ENCODE data around the gene ACSL6.

ACSL6 gene, protein sequence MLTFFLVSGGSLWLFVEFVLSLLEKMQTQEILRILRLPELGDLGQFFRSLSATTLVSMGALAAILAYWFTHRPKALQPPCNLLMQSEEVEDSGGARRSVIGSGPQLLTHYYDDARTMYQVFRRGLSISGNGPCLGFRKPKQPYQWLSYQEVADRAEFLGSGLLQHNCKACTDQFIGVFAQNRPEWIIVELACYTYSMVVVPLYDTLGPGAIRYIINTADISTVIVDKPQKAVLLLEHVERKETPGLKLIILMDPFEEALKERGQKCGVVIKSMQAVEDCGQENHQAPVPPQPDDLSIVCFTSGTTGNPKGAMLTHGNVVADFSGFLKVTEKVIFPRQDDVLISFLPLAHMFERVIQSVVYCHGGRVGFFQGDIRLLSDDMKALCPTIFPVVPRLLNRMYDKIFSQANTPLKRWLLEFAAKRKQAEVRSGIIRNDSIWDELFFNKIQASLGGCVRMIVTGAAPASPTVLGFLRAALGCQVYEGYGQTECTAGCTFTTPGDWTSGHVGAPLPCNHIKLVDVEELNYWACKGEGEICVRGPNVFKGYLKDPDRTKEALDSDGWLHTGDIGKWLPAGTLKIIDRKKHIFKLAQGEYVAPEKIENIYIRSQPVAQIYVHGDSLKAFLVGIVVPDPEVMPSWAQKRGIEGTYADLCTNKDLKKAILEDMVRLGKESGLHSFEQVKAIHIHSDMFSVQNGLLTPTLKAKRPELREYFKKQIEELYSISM

DNA sequence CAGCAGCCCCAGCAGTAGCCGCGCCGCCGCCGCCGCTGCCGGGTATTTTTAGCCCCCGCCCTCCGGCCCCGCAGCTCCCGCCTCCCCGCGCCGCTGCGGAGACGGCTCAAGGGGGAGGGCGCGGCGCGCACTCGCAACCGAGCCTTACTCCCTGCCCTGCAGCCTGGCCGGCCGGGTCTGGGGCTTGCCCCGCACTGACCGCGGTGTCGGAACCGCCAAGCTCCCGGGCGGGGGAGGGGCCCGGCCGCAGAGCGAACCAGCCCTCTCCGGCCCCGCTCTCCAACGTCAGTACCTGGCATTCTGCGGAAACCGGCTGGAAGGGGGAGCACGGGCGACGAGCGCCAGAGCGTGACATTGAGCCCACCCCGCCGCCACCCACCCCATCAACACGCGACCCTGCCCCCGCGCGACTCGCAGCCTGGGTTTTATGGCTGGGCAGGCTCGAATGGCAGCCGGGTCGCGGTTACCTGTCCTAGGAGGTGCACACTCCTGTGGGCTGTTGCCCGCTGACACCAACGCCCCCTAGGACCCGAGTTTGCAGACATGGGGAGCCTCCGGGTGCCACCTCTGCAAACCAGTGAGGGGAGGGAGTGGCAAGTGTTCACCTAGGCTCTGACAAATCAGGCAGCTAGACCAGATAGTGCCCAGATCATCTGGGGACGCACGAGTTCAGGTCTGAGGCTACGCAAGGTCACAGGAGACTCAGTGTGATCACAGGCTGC lies at the start of gene ACSL6:
Gene ACSL6, minus strand, starts transcription at position 37 of the 722 bp plus-strand sequence. CDS start 105 bp downstream, outside the sequence.
- DNase-seq (ENCODE audit: low spot score), result peak; percentile 52

GRCh38 chr5:132060501-132061161 lies 49.2 kb upstream of the ACSL6 start, which contains the start of gene IL3:
Gene IL3, plus strand, starts transcription at chr5:132060655. Its CDS starts 52 bp downstream, at chr5:132060707.
- DNase-seq (ENCODE audit: low spot score), result no peak

DNA sequence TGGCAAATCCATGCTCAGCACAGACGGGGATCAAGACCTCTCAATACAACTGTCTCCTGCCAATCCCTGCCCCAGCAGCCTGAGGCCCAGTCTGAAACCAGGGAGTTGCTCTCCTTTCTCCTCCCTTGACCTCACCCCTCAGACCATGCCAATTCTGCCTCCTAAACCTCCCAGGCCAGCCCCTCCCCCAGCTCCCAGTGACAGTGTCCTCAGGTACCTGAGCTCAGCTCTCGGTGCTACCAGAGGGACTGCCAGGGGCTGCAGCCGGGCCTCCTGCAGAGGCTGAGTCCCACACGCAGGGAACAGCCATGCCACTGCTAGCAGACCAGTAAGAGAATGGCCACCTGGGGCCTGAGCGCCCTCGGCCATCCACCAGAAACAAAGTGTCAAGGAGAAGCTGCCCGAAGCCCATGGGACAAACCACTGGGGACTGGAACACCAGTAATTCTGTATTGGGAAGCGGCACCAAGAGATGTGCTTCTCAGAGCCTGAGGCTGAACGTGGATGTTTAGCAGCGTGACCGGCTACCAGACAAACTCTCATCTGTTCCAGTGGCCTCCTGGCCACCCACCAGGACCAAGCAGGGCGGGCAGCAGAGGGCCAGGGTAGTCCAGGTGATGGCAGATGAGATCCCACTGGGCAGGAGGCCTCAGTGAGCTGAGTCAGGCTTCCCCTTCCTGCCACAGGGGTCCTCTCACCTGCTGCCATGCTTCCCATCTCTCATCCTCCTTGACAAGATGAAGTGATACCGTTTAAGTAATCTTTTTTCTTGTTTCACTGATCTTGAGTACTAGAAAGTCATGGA lies 48.4 kb upstream of the ACSL6 start:
- no peak for DNase-seq (ENCODE audit: low spot score)

DNA sequence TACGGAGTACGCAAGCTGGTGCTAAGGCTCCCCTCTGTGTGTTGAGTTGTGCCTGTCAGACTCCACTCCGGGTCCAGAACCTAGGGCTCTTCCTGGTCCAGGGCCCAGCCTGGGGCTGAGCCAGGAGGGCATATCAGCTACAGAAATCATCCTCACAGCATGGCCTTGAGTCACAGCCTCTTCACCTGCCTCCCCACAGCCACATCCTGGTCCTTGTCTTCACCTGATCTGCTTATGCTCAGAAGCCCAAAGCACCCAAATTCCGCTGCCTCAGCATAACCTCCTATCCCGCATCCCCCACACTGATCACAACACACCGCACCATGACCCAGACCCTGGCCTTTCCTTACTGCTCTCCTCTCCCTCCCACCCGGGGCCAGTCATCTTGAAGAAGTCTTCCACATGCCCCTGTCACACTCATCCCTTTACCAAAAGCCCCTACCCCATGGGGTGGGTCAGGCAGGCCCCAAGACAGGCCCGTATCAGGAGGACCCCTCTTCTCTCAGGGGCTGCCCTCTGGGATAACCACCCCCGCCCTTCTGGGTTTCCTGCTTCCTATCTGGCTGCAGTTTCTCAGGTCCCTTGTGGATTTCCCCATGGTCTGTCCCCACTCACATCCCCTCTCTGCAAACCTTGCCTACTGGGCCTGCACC lies 47.7 kb upstream of the ACSL6 start:
- DNase-seq (ENCODE audit: low spot score), result no peak

- DNase-seq (ENCODE audit: low spot score), result no peak
Observed at GRCh38 chr5:132058646-132059042, 47.2 kb upstream of the ACSL6 start.

DNA sequence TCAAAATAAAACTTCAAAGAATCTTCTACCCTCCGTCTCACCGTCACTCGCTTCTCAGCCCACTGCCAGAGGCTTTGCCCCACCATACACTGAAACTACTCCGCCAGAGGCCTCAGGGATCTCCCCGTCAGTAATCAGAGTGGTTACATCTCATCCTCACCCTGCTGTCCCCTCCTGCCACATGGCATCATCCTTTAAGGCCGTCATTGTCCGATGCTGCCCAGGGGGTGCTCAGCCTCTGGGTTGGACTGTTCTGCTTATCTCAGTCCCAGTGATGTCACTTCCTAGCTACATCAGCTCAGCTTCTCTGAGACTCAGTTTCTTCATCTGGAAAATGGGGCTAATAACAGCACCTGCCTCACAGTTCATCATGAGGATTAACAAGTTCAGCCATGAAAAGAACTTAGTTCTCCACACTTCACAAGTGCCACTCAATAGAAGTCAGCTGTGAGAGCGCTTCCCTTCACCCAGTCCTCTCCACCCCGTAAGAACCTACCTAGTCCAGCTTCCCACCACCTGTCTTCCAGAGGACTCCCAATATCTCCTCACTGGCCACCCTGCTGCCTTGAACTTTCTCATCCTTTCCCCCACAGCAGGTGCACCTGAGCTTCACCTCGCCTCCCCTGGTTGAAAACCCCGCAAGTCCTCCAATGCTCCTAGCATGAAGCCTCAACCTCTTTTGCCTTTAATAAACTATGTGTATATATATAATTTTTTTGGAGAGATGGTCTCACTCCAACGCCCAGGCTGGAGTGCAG lies 46.2 kb upstream of the ACSL6 start:
- DNase-seq (ENCODE audit: low spot score), result no peak

- DNase-seq (ENCODE audit: low spot score), result no peak
Observed at GRCh38 chr5:132056610-132057497, 45.4 kb upstream of the ACSL6 start.

DNA sequence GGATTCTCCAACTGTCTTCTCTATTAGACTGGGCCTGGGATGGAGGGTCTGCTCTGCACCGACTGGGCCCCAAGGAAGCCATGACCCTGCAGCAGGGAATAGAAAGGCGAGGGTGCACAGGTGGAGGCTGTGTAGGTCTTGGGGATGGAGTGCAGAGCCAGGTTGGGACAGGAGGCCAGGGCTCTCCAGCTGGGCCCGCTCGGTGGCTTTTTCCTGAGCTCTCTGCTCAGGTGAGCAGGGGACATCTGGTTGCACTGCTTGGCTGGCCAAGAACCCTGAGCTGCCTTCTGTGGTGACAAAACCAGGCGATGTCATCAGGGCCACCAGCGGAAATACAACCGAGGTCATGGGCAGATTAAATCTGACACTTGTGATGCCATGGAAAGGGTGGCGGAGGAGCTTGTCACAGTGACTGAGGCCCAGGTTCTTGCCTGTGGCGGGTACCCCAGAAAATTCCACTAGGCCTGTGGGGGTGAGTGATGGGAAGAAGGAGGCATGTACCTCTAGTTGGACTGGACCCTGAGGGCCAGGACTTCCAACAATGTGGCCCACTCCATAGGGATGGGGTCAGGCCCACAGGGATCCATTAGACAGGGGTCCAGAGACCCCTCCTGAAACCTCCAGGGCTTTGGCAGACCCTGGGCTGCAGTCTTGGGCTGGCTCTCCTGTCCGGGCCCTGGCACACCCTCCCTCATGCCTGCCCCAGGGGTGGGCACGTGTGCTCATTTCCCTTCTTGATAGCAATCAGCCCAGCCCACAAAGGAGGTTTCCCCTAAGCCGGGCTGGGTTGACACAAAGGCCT lies 44.6 kb upstream of the ACSL6 start:
- no peak for DNase-seq (ENCODE audit: low spot score)

DNA sequence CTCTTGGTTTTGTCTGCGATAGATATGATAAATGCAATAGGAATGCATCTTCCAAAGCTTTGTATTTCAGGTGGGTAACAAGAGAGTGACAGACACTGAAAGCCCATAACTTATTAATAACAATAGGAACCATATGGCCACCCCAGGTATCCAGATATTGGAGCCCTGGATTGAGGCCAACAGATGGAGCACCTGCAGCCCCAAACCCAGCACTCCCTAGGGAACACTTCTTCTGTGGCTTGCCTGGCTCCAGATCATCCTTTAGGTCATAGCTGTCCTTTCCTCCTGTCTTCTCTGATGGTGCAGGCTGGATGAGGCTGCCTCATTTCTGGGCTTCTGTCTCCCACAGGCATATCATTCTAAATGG lies 44.0 kb upstream of the ACSL6 start:
- no peak for DNase-seq (ENCODE audit: low spot score)

DNA sequence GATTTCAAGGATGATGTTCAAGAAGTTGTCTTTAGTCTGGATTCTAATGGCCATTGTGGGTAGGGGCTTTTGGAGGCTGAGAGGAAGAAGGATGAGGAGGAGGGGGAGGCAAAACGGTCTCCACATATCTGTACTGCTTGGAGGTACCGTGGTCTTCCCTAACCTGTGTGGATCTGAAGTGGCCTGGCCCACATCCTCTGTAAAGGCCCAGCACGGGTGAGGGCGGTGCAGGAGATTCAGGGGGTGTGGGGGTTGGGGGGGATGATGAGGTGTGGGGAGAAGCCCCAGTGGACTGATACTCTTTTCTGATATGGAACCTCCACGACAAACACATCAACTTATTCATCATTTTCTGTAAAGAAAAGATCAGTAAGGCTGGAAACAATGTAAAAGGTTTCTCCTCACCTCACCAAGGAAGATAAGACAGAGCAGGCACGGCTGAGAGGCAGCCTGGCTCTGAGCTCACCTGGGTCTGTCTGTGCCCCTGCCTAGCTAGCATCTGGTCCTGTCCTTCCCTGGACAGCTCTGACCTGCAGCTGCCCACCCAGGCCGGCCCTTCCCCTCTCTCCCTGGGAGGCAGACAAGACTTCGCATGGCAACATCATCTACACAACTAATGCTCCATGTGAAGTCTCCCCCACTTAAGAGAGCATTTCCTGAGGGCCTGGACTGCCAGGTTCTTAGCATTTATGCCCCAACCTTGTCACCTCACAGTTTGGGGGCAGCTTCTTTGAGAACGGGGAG lies 43.4 kb upstream of the ACSL6 start:
- no peak for DNase-seq (ENCODE audit: low spot score)

- DNase-seq (ENCODE audit: low spot score), result no peak
Observed at GRCh38 chr5:132054031-132054696, 42.7 kb upstream of the ACSL6 start.

DNA sequence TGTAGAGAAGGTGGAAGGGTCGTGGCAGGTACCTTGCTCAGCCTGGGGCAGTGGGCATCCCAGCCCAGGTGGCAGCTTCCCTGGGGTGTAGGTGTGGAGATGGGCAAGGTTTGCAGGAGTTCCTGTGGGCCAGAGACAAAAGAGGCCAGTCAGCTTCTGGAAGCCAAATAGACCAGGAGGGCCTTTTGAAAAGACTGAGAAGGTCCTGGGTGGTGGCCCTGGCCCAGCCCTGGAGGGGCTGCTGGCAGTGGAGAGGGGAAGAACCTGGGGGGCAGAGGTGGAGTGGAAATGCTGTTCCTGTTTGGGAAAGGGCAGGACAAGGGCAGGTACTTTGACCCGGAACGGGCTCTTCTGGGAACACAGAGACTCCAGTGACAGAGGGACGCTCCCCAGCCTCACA lies 42.0 kb upstream of the ACSL6 start:
- DNase-seq (ENCODE audit: low spot score), result peak; percentile 4

- peak; percentile 5 for DNase-seq (ENCODE audit: low spot score)
Observed at GRCh38 chr5:132052520-132052919, 41.1 kb upstream of the ACSL6 start.

DNA sequence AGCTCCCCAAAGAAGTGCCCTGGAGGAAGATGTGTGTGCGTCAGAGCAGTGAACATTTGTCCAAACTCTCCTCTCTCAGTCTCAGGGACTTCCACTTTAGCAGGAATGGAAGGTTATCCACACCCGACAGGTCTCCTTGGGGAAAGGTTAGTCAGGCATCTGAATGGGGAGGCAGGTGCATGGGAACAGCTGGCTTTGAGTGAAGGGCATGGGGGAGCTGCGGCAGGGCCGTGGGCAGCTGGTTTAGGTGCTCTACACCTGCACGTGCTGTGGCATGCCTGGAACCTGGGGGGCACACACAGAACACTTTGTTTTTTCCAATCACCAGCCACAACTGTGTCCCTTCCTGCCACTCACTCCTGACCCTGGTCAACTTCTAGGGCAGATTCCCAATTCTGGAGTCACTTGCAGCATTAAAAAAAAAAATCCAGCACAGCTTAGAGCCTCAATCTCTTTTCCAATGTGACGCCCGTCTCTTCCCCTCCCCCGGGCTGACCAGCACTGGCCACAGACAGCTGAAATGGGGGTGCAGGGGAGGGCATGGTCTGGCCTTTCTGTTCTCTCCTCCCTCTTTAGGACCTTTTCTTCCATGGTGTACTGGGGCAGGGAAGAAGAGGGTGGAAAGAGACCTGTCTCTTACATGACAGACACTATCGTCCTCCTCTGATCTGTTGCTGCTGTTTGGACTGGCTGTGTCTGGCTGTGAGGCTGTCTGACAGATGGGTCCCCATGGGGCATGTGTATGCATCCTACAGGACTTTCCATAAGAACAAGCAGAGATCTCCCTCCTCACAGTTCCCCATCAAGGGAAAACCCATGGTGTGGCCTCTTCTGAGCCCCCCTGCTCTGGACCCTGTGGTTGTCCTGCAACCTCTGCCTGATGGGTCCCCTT lies 39.4 kb upstream of the ACSL6 start:
- DNase-seq (ENCODE audit: low spot score), result peak; percentile 7

- peak; percentile 4 for DNase-seq (ENCODE audit: low spot score)
Observed at GRCh38 chr5:132050136-132050535, 38.7 kb upstream of the ACSL6 start.

- peak; percentile 2 for DNase-seq (ENCODE audit: low spot score)
Observed at GRCh38 chr5:132049559-132049958, 38.1 kb upstream of the ACSL6 start.

Data from AG20443 (cell line).